Activated naive CD4-positive, alpha-beta T cell treated with Interleukin-2 at 50 U/mL for 16 hours (primary cell): ENCODE data around the gene CADPS.

Experiments
- DNase-seq: peaks from one replicate; pipeline ENCODE4 v3.0.0-alpha.2; 2020

Gene CADPS

DNA sequence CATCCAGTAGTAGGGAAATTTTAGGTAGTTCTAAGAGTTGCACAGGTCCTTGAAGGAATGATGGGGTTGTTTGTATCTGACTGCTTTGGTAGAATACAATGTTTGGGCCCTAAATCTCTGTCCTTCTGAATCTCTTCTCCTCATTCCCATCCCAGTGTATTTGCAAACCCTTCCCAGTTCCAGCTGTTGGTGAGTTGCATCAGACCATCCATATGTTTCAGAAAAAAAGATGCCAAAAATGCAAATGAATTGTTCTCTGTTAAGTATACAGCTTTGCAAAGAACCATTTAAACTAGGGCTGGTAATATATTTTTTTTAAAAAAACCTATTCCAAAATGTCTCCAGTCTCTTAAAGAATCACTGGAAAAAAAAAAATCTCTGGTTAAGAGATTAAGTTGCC, 251.0 kb downstream of the CADPS start:
- DNase-seq: no peak

DNA sequence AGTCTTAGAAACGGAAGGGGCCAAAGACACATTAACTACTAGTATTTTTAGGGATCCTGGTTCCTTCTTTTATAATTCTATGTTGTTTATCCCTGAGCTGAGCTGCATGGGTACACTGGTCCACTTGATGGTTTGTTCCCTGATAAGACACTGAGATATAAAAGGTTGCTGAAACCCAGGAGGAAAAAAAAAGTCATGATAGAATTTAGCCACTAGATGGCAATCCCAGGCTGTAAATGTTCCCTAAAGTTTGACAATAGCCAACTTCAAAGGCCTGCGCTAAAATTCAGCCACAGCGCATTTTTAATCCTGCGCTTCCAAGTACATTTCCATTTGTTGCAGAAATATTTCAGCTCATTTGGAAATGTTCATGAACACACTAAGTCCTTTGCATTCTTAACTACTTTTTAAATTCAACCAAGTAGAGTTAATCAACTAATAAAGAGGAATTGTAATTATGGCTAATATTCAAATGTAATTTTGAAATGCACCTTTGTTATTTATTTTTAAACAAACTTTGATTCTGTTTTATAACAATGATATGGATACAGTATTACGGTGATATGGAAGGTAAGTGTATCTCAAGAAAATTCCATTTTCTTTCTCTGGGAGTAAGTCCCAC, 252.6 kb downstream of the CADPS start:
- no peak for DNase-seq

DNA sequence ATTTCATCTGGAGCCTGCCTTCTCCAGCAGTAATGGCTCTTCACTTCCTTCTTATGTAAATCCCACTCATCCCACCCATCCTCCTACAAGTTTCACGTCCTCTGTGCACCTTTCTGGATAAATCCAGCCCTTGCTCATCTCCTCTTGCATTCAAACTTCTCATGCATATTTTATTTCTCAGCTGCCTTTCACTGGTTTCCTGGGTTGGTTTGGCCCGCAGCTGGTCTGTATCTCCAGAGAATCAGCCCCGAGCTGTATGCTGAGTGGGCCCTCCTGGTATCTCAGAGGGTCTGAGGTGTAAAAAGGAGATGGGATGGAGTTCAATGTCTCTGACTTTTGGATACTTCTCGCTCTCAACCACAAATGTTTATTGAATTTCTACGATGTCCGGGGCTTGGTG, 253.3 kb downstream of the CADPS start:
- no peak for DNase-seq

DNA sequence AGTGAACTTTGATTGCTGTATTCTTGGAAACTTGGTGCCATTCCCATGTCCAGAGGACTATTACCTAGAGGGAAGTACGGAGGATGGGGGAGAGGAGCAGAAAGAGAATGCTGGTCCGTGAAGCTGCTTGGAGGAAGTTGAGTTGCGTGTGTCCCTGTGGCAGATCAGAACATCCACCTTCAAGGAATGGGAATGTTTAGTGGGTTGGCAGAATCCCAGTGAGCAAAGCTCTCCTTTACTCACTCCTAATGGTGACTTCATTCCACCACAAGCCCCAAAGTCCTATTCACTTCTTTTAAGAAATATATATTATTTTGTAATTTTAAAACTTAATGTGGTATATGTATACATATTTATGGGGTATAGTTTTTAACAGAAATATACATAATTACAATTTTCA, 254.0 kb downstream of the CADPS start:
- DNase-seq: no peak

DNA sequence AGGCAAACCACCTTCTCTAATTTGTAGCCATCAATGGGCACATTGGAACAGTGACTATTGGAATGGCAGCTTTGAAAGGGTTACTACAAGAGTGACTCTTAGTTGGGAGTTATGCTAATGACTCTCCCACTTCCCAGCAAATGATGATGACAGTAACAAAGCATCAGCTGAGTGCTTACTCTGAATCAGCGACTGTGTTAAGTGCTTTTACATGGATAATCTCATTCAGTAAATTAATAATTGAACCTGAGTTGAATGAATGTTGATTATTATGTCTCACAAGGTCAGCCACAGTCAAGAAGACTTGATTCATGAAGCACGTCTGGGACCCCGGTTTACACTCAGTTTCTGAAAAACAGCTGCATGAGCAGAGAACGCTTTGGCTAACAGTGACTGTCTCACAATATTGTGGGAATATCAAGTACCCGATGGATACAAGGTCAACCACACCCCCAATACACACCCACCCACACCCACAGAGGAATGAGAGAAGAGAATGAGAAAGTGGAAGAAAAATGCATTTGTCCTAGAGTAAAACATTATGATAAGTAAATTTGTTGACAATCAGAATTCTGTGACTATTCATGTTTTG, 259.9 kb downstream of the CADPS start:
- no peak for DNase-seq

DNA sequence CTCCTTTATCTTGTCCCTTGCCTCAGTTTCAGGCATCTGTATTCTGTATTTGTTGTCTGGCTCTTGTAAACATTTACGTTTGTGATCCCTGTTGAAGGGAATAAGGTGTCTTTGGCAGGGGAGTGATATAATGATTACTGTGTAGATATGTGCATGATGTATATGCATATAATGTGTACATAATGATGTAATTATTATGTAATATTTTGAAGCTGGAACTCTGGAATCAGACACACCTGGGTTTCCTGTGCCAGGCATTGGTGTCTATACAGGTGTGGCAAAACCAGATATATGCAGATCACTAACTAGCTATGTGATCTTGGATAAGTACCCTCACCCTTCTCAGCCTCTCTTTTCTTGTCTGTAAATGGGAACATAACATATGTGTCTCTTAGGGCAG, 260.7 kb downstream of the CADPS start:
- no peak for DNase-seq

DNA sequence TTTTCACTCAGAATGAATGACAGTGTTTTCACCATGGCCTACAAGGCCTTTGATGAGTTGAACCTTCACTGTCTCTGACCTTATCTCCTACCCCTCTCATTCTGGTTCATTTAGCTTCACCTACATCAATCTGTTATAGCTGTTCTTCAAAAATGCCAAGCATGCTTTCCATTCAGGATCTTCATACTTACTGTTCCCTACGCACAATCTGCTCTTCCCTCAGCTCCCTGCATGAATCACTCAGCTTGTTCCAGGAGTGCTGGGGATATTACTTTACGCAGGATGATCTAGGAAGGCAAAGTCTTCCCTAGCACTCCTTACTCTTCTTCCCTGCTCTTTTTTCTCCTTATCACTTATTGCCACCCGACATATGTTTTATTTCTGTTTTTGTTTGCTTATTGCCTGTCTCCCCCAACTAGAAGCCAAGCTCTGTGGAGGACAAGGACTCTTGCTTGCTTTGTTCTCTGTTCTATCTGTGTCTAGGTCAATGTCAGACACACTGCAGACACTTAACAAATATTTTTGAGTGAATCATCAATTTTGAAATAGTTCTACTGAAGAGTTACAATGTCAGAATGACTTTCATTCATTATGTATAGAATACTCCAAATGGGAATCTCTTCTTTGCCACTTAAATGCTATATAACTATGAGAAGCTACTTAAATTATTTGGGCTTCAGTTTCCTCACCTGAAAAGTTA, 263.5 kb downstream of the CADPS start:
- no peak for DNase-seq

DNA sequence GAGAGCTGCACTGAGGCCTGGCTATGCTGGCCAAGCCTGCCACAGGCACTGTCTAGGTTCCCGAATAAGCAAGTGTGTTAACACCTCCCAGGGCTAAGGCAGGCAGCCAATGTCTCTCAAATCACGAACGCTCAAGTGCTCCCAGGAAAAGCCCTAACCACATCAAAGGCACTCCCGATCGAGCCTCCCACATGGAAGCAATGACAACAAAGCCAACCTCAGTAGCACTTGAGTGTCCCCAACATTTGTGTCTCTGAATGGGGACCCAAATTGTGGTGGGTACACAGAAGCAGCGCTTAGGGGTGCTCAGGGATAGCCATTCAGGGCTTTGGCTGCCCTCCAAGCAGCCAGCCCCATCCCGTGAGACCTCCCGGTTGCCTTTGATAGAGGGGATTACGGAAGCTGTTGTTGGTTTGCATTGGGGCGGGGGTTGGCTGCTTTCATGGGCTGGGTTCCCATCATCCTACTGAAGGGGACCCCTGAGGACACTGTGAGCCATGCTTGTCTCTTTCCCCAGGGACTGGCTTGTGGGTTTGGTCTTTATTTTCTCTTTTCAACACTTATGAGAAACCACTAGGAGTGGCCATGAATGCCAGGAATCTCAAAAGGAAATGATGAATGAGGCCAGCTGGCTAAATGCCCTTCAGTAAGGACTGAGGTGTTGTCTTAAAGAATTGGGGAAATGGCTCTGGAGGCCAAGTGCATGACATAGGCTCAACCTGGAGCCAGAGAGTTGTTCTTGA, 267.8 kb downstream of the CADPS start:
- no peak for DNase-seq

DNA sequence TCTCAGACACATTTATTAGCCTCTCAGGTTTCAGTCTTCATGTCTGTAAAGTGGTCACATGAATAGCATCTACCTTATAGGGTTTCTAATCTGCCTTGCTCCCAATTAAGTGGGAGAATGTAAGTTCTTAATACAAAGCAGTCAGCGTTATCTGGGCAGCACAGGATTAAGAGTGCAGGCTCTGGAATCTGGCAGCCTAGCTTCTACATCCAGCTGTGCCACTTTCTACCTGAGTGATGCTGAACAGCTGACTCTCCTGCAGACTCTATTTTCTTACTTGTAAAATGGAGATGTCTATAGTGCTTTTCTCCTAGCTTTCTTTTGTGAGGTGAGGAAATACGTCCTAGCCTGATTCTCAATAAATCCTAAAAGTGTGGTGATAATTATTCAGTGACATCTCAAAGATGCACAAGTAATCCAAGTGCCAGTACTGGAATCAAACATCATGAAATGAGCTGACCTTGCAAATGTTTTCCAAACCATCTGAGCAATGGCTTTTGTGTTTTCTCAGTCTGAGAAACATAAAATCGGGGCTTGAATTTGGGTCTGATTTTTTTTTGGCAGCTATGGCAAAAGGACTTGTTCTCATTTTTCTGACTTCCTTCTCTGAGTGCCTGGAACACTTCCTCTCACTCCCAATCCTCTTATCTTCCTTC, 269.7 kb downstream of the CADPS start:
- no peak for DNase-seq

DNA sequence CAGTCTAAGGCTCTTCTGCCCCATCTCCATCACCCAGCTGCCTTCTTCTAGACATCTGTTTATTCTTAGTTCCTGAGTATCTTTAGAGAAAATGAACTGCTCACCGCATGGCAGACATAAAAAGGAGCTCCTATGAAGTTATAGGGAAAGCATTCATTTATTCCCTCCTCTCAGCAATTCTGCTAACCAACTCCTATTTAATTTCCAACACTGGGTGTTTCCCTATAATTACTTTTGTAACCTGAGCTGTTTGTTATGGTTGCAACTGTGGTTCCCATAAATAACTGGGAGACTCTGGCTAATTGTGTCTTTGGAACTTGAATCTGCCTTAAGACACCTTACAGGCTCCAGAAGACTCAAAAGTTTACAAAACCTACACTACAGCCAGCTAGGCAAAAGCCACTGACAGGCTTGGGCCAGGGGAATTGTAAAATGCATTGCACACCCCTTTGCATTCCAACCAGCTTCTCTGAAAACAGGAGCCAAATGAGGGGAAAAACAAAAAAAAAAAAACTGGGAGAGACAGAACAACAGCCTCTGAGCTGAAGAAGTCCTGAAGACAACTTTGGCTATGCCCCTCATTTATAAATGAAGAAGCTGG, 270.4 kb downstream of the CADPS start:
- DNase-seq: no peak

DNA sequence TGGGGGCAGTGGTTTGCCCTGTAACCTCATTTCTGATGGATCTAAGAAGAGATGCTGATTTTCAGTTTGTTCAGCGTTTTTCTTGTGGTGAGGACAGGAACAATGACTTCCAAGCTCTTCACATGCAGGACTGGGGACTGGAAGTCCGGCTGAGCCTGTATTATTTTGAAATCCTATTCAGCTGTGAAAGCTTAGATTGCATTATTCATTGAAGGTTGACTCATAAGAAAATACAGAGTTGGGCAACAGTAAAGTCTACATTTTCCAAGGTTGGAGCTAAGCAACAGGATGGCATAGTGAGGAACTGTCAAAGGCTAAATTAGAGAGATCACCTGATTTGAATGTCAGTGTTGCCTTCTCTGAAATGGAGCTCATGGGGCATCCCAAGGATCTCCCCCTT, 270.9 kb downstream of the CADPS start:
- no peak for DNase-seq

DNA sequence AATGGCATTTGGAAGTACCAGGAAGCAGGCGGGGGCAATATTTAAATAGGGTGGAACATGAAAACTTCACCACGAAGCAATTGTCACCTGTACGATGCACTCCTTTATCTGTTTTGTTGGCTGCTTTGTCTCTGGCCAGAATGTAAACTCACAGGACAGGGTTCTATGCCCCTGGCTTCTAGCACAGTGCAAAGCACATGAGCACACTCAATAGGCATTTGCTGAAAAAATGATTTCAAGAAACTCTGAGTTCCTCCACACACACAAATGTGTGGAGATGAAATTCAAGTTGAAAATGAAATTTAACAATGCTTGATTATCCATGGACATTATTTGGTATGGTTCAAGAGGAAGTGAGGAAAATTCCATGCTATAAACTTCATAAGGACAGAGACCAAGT, 272.2 kb downstream of the CADPS start:
- DNase-seq: no peak

DNA sequence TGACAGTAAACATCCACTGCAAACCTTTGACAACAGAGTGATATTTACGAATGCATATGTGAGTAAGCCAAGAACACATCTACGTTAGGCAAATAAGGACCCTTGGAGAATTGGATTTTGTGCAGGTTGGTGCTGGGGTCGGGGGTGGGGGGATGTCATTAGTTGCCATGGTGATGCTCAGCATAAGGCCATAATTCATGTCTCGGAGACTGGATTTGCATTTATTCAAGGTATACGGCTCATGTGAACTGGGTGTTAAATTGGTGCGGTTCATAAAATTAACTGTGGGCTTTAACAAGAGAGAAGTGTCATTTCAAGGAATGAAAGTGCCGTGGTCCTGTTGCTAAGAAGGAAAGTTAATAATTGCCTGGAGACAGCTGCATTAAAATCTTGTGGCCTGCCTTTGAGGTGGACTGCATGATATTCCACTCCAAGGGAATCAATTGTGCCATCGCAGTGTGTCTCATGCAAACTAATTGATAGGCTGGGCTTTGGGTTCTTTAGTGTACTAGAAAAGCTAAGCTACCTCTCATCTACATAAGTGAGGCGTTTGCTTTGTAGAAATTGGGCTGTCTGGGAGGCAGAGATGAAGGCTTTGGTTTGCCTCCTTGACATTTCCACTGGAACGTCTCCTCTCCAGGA, 273.0 kb downstream of the CADPS start:
- no peak for DNase-seq

DNA sequence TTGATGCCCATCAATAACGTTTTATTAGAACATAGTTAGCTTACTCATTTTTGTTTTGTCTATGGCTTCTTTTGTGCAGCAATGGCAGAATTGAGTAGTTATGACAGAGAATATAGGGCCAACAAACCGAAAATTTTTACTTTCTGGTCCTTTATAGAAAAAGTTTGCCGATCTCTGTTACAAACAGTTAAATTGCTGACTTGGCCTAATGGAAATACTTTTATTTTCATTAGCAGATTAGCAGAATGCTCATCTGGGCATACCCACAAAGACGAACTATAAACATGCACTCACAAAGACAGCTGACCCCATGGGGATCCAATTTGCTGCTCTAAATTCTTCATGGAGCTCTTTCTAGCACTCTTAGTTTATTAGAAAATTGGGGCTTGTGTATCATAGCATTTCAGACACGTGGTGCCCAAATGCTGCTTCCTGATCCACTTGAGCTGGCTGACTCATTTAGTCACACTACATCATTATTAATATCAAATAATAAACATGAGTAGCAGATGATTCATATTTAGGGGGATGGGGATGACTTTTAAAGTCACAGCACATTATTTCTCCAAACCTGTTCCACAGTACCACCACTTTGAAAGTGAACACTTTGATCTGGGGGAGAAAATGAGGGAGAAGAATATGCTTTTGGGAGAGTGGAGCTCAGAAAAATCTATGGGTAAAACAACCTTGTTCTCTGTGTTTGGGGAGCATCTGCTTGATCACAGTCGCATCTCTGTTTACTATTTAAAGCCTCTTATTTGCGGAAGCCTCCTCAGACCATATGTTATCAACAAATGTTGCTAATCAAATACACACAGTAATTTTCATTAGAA, 273.8 kb downstream of the CADPS start:
- no peak for DNase-seq

DNA sequence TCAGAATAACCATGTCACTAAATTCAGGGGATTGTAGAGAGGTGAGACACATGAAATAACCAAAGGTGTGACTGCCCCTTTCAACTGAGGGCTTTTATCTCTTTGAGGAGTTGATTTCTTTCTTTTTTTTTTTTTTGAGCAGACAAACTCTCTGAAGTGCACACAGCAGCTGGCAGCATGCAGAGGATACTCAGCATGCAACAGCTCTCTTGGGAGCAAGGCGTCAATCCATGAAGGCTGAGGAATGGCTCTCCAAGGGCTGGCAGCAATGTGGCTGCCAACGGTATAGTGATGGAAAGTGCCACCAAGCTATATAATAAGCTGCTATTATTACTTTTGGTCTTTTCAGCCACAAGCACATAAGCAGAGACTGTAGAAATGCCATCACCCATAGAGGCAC, 275.2 kb downstream of the CADPS start:
- DNase-seq: no peak

DNA sequence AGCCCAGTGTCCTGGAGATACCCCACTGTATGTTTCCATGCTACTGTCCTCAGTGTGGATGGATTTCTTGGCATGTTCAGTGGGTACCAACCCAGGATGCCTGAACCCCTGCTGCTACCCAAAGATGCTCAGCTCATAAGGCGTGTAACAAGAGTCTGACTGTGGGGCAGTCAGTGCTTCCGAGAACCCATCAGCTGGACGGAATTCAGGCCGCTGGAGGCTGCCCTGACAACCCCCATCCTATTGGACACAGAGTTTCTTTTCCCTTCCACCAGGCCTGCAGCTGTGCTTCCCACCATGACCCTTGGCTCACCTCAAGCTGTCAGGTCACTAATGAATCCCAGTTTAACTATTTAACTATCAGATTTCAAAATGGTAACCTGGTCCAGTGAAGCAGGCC, 277.7 kb downstream of the CADPS start:
- DNase-seq: no peak

DNA sequence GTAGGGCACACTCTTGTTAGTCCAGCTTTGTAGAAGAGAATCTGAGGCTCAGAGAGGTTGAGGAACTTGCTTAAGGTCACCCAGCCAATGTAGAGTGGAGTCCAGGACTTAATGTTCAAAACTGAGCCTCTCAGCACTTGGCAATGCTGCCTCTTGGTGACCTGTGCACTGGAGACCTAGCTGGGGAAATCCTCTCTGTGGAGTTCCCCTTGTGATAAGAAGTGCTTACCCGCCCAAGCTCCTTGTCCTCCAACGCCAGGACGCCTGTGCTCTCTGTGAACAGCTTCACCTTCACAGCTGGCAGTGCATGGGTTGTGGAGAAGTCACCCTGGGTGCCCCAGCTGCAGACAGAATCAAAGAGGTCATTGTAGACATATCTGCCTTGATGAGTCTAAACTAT, 282.8 kb downstream of the CADPS start:
- no peak for DNase-seq

DNA sequence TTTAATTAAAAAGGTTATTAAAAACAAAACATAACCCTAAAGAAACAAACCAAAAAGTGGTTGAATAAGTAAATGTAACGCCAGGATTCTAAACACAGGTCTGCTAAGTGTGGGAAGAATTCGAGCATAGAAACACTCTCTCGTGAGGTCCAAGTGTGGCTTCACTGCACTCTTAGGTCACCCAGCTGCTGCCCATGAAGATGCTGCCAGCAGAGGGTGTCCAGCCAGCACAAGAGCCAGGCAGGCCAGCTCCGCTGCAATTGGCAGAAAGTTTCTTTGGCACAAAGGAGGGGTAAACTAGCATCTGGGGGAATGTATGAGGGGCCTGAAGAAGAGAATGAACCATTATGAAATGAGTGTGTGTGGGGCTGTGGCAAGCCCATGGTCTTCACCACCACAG, 286.1 kb downstream of the CADPS start:
- DNase-seq: no peak

DNA sequence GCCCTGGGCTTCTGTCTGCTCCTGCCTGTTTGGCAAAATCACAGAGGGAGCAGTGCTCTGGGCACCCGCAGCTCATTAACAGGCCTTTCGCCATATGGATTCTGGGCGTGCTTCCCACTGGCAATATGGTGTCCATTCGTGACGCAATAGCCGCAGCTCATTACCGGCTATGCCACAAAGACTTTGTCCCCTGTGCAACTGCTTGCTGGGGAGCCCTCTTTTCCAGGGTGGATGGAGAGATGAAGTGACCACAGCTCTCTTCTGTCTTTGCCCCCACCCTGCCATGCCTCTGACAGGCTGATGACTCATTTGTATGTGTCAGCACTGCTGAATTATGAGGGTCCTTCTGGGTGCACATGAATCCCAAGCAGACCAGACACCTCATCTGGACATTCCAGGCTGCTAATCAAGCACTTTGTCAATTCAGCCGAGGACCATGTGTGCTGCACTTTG, 287.6 kb downstream of the CADPS start:
- no peak for DNase-seq

DNA sequence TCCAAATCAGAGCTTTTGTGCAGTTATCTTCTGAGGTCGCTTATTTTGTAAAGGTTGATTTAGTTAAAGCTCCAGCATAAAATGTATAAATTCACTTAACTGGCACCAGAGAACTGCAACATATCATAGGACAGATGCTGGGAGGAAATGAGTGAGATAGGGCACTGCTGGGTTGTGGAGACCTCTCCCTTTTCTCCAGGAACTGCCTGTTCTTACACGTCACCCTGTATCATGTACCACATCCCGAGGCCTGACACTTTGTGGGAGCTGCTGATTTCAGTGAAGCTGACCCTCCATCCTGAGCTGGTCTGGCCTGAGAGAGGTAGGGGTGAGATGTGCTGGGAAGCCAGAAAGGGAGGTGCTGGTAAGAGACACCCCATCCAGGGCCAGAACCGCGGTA, 288.0 kb downstream of the CADPS start:
- no peak for DNase-seq

DNA sequence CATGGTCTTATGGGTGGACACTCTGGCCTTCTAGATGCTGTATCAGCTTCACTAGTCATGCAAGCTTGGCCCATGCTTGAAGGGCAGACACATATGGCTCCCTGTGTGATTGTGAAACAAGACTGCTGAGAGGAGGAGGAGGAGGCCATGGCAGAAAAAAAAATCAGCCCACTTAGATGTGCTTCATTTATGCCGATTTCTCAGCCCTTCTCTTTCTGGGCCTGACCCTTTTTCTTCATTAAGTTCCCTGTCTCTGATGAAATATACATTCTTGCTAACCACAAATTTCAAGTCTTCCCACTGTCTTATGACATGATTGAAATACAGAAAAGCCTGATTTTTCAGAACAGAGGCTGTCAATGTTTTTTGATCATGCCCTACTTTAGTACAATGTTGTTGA, 288.9 kb downstream of the CADPS start:
- DNase-seq: no peak

DNA sequence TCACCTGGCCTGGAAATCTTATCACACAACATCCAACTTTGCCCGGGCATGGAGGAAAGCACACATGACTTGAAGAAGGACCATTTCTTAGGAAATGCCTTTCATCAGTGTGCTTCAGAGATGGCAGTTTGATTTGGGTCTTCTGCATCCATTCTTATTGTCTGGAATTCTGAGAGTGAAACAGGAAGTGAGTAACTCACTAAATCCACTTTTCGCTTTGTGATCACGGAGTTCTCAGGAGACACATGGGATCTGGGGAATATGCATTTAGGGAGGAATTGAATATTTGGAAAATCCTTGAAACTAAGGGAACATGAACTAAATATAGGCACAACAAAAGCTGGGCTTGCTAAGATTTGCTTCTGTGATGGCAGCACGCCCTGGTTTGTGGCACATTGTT, 289.4 kb downstream of the CADPS start:
- no peak for DNase-seq
